PC-3 (cell line): ENCODE data around the gene TBC1D16.

ENCODE experiments used
- CTCF ChIP-seq: fragments of 300-600 bp; sonication (generic); conservative IDR thresholded peaks from 2 replicates; pipeline ENCODE4 v1.5.1; 2017; ENCODE audit warnings: antibody characterized with exemption, low read depth, mild to moderate bottlenecking, low read length
- EZH2phosphoT487 ChIP-seq: fragments of 300-600 bp; sonication (generic); IDR thresholded peaks from 2 replicates; pipeline ENCODE4 v1.6.1; 2018; ENCODE audit warnings: mild to moderate bottlenecking, antibody characterized with exemption, low read length, borderline replicate concordance

GRCh38 chr17:79979221-79979741, 56.4 kb downstream of the TBC1D16 start:
- no peak for TF ChIP-seq EZH2phosphoT487
- TF ChIP-seq CTCF = no peak
